ENCODE results near the gene OSBPL10.

DNA sequence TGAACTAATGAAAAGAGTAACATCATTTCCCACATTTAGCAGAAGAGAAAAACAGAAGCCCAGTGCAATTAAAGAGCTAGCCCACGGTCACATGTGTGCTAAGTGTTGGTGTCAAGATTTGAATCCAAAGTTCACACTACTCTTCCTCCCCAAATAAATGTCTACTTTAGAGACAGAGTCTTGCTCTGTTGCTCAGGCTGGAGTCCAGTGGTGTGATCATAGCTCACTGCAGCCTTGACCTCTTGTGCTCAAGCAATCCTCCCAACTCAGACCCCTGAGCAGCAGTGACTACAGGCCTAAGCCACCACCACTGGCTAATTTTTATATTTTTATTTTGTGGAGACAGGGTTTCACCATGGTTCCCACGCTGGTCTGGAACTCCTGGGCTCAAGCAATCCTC is 4.8 kb downstream of the OSBPL10 start:
- TF ChIP-seq, protein P1, sequence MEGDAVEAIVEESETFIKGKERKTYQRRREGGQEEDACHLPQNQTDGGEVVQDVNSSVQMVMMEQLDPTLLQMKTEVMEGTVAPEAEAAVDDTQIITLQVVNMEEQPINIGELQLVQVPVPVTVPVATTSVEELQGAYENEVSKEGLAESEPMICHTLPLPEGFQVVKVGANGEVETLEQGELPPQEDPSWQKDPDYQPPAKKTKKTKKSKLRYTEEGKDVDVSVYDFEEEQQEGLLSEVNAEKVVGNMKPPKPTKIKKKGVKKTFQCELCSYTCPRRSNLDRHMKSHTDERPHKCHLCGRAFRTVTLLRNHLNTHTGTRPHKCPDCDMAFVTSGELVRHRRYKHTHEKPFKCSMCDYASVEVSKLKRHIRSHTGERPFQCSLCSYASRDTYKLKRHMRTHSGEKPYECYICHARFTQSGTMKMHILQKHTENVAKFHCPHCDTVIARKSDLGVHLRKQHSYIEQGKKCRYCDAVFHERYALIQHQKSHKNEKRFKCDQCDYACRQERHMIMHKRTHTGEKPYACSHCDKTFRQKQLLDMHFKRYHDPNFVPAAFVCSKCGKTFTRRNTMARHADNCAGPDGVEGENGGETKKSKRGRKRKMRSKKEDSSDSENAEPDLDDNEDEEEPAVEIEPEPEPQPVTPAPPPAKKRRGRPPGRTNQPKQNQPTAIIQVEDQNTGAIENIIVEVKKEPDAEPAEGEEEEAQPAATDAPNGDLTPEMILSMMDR (IDR thresholded peaks at IDR 0.05), result no peak
- TF ChIP-seq POLR2A (IDR thresholded peaks at IDR 0.05), result no peak

All from stomach (tissue), 4 donors.